Kidney (tissue), 14 donors: ENCODE results near the gene RBM10. TPM values are rescaled to one million over a fixed set of nuclear protein-coding genes. Genes with fewer than 3 reads are reported as not detected.

Source experiments
- DNase-seq, 5 donors: peaks; one replicate each; pipeline ENCODE4 v3.0.0-alpha.2; 2013 to 2020
- FAIRE-seq: peaks from 2 replicates; lab custom pipeline; 2012; peaks lifted over from hg19 to GRCh38; lab: Jason Lieb, UNC
- H3K27ac ChIP-seq, 2 donors: one replicate each; pipeline ENCODE4 v1.7.0; 2013; ENCODE audit warnings: low read depth in 2 of 2, low read length in 2 of 2, inconsistent platforms in 1 of 2
- H3K27me3 ChIP-seq: one replicate; pipeline ENCODE4 v1.7.1; 2013; ENCODE audit warnings: low read length, inconsistent platforms; ENCODE audit not compliant: control insufficient read depth, insufficient read depth
- H3K36me3 ChIP-seq, 3 donors: one replicate each; pipeline versions ENCODE4 v1.7.0 to v1.7.1; 2013; ENCODE audit warnings: low read length in 3 of 3, control low read depth in 1 of 3, inconsistent platforms in 1 of 3; ENCODE audit not compliant: insufficient read depth in 3 of 3, control insufficient read depth in 2 of 3
- H3K4me1 ChIP-seq, 3 donors: one replicate each; pipeline versions ENCODE4 v1.7.0 to v1.7.1; 2013; ENCODE audit warnings: low read length in 3 of 3, inconsistent platforms in 1 of 3, low read depth in 1 of 3; ENCODE audit not compliant: control insufficient read depth in 2 of 3, insufficient read depth in 2 of 3
- H3K4me3 ChIP-seq, 3 donors: one replicate each; pipeline versions ENCODE4 v1.7.0 to v1.8.1; 2013; ENCODE audit warnings: low read length in 3 of 3, control low read depth in 1 of 3, inconsistent platforms in 1 of 3
- H3K9ac ChIP-seq, 3 donors: one replicate each; pipeline versions ENCODE4 v1.7.0 to v1.7.1; 2013; ENCODE audit warnings: low read length in 3 of 3, control low read depth in 1 of 3, inconsistent platforms in 1 of 3
- H3K9me3 ChIP-seq, 3 donors: one replicate each; pipeline versions ENCODE4 v1.7.0 to v1.7.1; 2013; ENCODE audit warnings: low read length in 3 of 3, control low read depth in 1 of 3, inconsistent platforms in 1 of 3; ENCODE audit not compliant: control insufficient read depth in 2 of 3, insufficient read depth in 1 of 3
- CTCF ChIP-seq: IDR thresholded peaks from 3 replicates; pipeline ENCODE4 v1.5.1; 2012; ENCODE audit warnings: mild to moderate bottlenecking, moderate library complexity, borderline replicate concordance; ENCODE audit not compliant: insufficient read depth; ENCODE audit errors: extremely low read depth
- intact Hi-C: fragments of 100-400 bp; cut with DNase I; formaldehyde crosslinking; loops from one replicate; pipeline ENCODE4 v1.11.1; 2022
- polyA plus RNA-seq: library from polyadenylated mRNA; stranded (reverse); fragments of 350-450 nt; fragmentation: Illumina TruSeq; extraction: RNeasy Lipid Tissue Mini Kit (QIAGEN cat#74804); gene quantifications from one replicate; pipeline ENCODE4 v1.2.3, GENCODE V29; 2014; ENCODE audit warnings: low read depth, low replicate concordance; ENCODE audit not compliant: insufficient read depth
- total RNA-seq: library from RNA; stranded (reverse); fragmentation: NEBNext Ultra II Directional; extraction: Animal tissue kit (Norgen Biotek cat#: 25700); gene quantifications from one replicate; pipeline ENCODE4 v1.2.1, GENCODE V29; 2021
- donor health status: control.
- donor health status: control.
- donor health status: control.
- donor health status: control.
- donor health status: control.
- donor health status: DM: yes; HTN: yes; CAD: no.
- donor health status: Normal renal cell carcinoma (clear cell type).

The RBM10 gene
- total and polyA plus RNA-seq, 2 donors from 2014 or later = 27.5 to 31.7 TPM

- DNase-seq (peak in 1 of 5 donors; percentile 13), FAIRE-seq (no peak)
- Histone ChIP-seq H3K4me1 (no peaks in the 10 kb centered on the region), H3K9ac (no peak overlapping the region), H3K27me3 (no peaks in the 10 kb centered on the region), H3K36me3 (no peaks in the 10 kb centered on the region), H3K9me3 (no peaks in the 10 kb centered on the region), H3K27ac (no peak overlapping the region), H3K4me3 (no peak overlapping the region)
- intact Hi-C loops = no loop called here
- no peak for TF ChIP-seq CTCF
These were observed 6.8 kb upstream of the RBM10 start for GRCh38 chrX:47138171-47138570.

DNA sequence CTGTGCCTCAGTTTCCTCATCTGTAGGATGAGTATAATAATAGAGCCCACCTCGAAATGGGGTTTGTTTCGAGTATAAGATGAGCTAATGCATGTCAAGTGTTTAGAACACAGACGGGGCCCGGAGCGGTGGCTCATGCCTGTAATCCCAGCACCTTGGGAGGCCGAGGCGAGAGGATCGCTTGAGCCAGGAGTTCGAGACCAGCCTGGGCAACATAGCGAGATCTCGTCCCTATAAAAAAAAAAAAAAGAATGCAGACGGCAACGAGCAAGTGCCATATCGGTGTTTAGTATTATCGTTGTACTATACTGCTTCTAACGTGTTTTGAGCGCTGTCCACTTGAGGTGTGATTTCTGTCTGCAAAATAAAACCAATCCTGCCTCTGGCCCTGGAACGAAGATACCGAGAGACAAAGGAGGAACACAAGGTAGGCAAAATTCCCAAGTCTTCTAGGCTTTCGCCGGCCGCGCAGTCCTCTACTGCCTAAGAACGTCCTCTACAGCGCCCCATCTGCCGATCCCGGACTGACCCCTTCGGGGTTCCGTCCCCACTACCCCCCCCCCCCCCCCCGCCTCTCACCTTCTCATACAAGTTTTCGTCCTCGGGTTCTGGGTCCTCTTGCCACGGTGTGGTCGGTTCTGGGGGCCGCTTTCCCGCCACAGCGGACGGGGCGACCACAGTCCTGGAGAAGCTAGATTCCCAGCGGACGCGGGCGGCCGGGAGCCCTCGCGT lies 961 bp upstream of the RBM10 start:
- Histone ChIP-seq H3K27me3 (no peaks in the 10 kb centered on the region), H3K4me3 (peak overlapping the region; percentile 88 to 94 (median 92)), H3K4me1 (peaks cover 0 to 17% (median 0%) of the 10 kb centered on the region in 3 donors), H3K9ac (peak overlapping the region; percentile 73 to 95 (median 73)), H3K27ac (peak overlapping the region; percentile 92 to 96), H3K36me3 (peaks cover 0 to 2% (median 0%) of the 10 kb centered on the region in 3 donors), H3K9me3 (no peaks in the 10 kb centered on the region)
- intact Hi-C loops = no loop called here
- DNase-seq = peak in 4 of 5 donors; percentile 46 to 80 (median 50)
- FAIRE-seq = no peak
- no peak for TF ChIP-seq CTCF

- peak overlapping the region; percentile 92 to 95 for H3K27ac ChIP-seq
- DNase-seq (peak in 4 of 5 donors; percentile 36 to 58 (median 44)), FAIRE-seq (no peak)
- H3K27me3 ChIP-seq = no peaks in the 10 kb centered on the region
- H3K4me1 ChIP-seq = peaks cover 0 to 17% (median 0%) of the 10 kb centered on the region in 3 donors
- TF ChIP-seq CTCF = no peak
- intact Hi-C loops = no loop called here
- peaks cover 0 to 3% (median 0%) of the 10 kb centered on the region in 3 donors for H3K36me3 ChIP-seq
- H3K4me3 ChIP-seq = peak overlapping the region; percentile 72 to 93 (median 80)
- no peaks in the 10 kb centered on the region for H3K9me3 ChIP-seq
- H3K9ac ChIP-seq = peak overlapping the region; percentile 43 to 82 (median 75)
These were observed 537 bp downstream of the RBM10 start for GRCh38 chrX:47145395-47146120.
